Kidney (tissue), 2 donors: ENCODE results near the gene INKA2. TPM values are rescaled to one million over a fixed set of nuclear protein-coding genes. Genes with fewer than 3 reads are reported as not detected.

Experiments used
- polyA plus RNA-seq: library from polyadenylated mRNA; stranded (reverse); fragments of 350-450 nt; fragmentation: Illumina TruSeq; extraction: RNeasy Lipid Tissue Mini Kit (QIAGEN cat#74804); gene quantifications from one replicate; pipeline ENCODE4 v1.2.3, GENCODE V29; 2014; ENCODE audit warnings: low read depth, low replicate concordance; ENCODE audit not compliant: insufficient read depth
- total RNA-seq: library from RNA; stranded (reverse); fragmentation: NEBNext Ultra II Directional; extraction: Animal tissue kit (Norgen Biotek cat#: 25700); gene quantifications from one replicate; pipeline ENCODE4 v1.2.1, GENCODE V29; 2021
- donor health status: DM: yes; HTN: yes; CAD: no.

The INKA2 gene
- total and polyA plus RNA-seq, 2 donors from 2014 or later: 3.5 to 5.6 TPM

Other genes with a start within 250 kb of the INKA2 start
- 10.8 TPM for gene ADORA3, start 235.8 kb downstream of the INKA2 start, total RNA-seq
- gene ADORA3, start 235.8 kb downstream of the INKA2 start, polyA plus RNA-seq: 3.1 TPM
- 3.0 TPM for gene TMIGD3, start 235.8 kb downstream of the INKA2 start, total RNA-seq
- gene TMIGD3, start 235.8 kb downstream of the INKA2 start, polyA plus RNA-seq: 0.43 TPM
- gene RAP1A, start 119.6 kb downstream of the INKA2 start, total RNA-seq: 91.3 TPM
- 55.8 TPM for gene RAP1A, start 119.6 kb downstream of the INKA2 start, polyA plus RNA-seq
- gene DDX20, start 16.5 kb upstream of the INKA2 start, total RNA-seq: 9.6 TPM
- 5.5 TPM for gene DDX20, start 16.5 kb upstream of the INKA2 start, polyA plus RNA-seq